Measurements from ENCODE around the gene TNNI2.

DNA sequence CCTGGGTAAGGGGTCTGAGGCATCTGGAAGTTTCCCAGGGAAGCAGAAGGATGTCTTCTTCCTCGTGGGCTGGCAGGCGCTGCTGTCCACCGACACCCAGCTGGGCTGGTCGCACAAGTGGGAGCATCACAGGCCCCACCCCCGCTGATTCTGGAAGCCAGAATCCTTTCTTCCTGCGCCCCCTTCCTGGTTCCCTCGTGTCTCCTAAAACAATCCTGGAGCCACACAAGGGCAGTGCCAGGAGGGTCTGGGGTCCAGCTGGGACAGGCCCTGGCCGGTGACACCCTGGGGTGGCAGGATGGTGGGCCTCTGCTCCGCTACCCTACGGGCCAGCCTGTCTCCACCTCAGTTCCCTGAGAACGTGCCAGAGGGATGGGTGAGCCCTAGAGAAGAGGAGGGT is 18.3 kb downstream of the TNNI2 start:
- TF ChIP-seq SUZ12 (IDR thresholded peaks at IDR 0.05; ENCODE audit: extremely low read depth, insufficient read depth, insufficient read length) (no peak), YY1 (IDR thresholded peaks at IDR 0.05; ENCODE audit: insufficient read depth, insufficient read length) (no peak)
